HG03060 (cell line): ENCODE results near the gene HTR3E.
"Not testable (repeated sequence)": the region's sequence is repeated elsewhere in the genome, so short reads cannot be mapped to it uniquely, and the experiment has no call there.

ENCODE experiments used
- ATAC-seq: cut with Tn5 transposase; IDR thresholded peaks from one replicate; pipeline ENCODE4 v1.9.1; 2021; ENCODE audit warnings: low read depth, moderate number of reproducible peaks; ENCODE audit not compliant: unreplicated experiment

Gene HTR3E

GRCh38 chr3:184099806-184100686, 3.2 kb downstream of the HTR3E start:
- ATAC-seq: no peak

GRCh38 chr3:184110316-184110725, 13.5 kb downstream of the HTR3E start:
- no peak for ATAC-seq

GRCh38 chr3:184116017-184116416, 19.2 kb downstream of the HTR3E start:
- ATAC-seq: no peak

GRCh38 chr3:184117636-184118035, 20.8 kb downstream of the HTR3E start:
- ATAC-seq: no peak

- ATAC-seq: not testable (repeated sequence)
These were observed 24.2 kb downstream of the HTR3E start for GRCh38 chr3:184121031-184121430.

- no peak for ATAC-seq
These were observed 29.1 kb downstream of the HTR3E start for GRCh38 chr3:184126006-184126405.

GRCh38 chr3:184129012-184129411, 32.1 kb downstream of the HTR3E start:
- no peak for ATAC-seq

- no peak for ATAC-seq
These were observed 36.1 kb downstream of the HTR3E start for GRCh38 chr3:184132945-184133344.

GRCh38 chr3:184133840-184134745, 37.2 kb downstream of the HTR3E start:
- no peak for ATAC-seq

- no peak for ATAC-seq
These were observed 37.9 kb downstream of the HTR3E start for GRCh38 chr3:184134746-184135148.

- peak; percentile 71 for ATAC-seq
These were observed 38.5 kb downstream of the HTR3E start, which contains the start of gene EIF2B5 for GRCh38 chr3:184135149-184135910. EIF2B5 (plus strand) TSS chr3:184135358; CDS start chr3:184135386, 28 bp downstream.

- no peak for ATAC-seq
These were observed 39.0 kb downstream of the HTR3E start for GRCh38 chr3:184135911-184136260.

- no peak for ATAC-seq
These were observed 43.6 kb downstream of the HTR3E start for GRCh38 chr3:184140436-184140835.

- ATAC-seq: no peak
These were observed 45.3 kb downstream of the HTR3E start for GRCh38 chr3:184142199-184142598.

- no peak for ATAC-seq
These were observed 46.5 kb downstream of the HTR3E start for GRCh38 chr3:184143327-184143726.

- no peak for ATAC-seq
These were observed 47.6 kb downstream of the HTR3E start for GRCh38 chr3:184144505-184144904.

GRCh38 chr3:184145111-184145524, 48.3 kb downstream of the HTR3E start:
- no peak for ATAC-seq

- ATAC-seq: no peak
These were observed 48.9 kb downstream of the HTR3E start for GRCh38 chr3:184145751-184146270.

GRCh38 chr3:184148076-184148475, 51.2 kb downstream of the HTR3E start:
- no peak for ATAC-seq

GRCh38 chr3:184149123-184149522, 52.3 kb downstream of the HTR3E start:
- ATAC-seq: no peak
